Endothelial cell of umbilical vein (primary cell): Measurements from ENCODE around the gene NDC80. TPM values are rescaled to one million over a fixed set of nuclear protein-coding genes. Genes with fewer than 3 reads are reported as not detected.

Experiments
- BruUV-seq: library from RNA; stranded (reverse); fragments of 400-500 nt; replicated peaks from 2 replicates; lab custom pipeline; 2021; lab: Mats Ljungman, UMichigan
- CTCF ChIA-PET: fragments of 300-600, 350-600 bp; sonication (Branson Sonifier 250); formaldehyde crosslinking; loops from one replicate; lab custom pipeline; 2021; ENCODE audit warnings: antibody characterized with exemption, inconsistent platforms; lab: Charles Lee
- POLR2A ChIA-PET: fragments of 300-600, 350-600 bp; sonication (Branson Sonifier 250); formaldehyde crosslinking; loops from one replicate; lab custom pipeline; 2021; ENCODE audit warnings: antibody characterized with exemption, inconsistent platforms; lab: Charles Lee
- DNase-seq: peaks from one replicate; pipeline ENCODE4 v3.0.0-alpha.2; 2011; ENCODE audit warnings: low read depth, low spot score
- FAIRE-seq: peaks from 2 replicates; lab custom pipeline; 2011; peaks lifted over from hg19 to GRCh38; lab: Jason Lieb, UNC
- H2AFZ ChIP-seq: 2 replicates; pipeline ENCODE4 v1.6.0; 2012; ENCODE audit warnings: low read depth, low read length, control low read depth, inconsistent platforms
- H3K27ac ChIP-seq: 2 replicates; pipeline ENCODE4 v1.5.1; 2011; ENCODE audit warnings: low read depth, mild to moderate bottlenecking, control low read depth, low read length, moderate library complexity; ENCODE audit not compliant: insufficient read depth
- H3K27me3 ChIP-seq, 2 experiments: 2 replicates each; pipeline versions ENCODE4 v1.6.0 to v1.6.1; 2011; ENCODE audit warnings: low read length in 2 of 2, mixed read lengths in 1 of 2; ENCODE audit not compliant: control insufficient read depth in 2 of 2, insufficient read depth in 2 of 2
- H3K36me3 ChIP-seq, 2 experiments: 2 replicates in 1 of 2; 3 replicates in 1 of 2; pipeline ENCODE4 v1.5.1; 2011; ENCODE audit warnings: low read length in 2 of 2, mild to moderate bottlenecking in 1 of 2, moderate library complexity in 1 of 2; ENCODE audit not compliant: control insufficient read depth in 2 of 2, insufficient read depth in 2 of 2; ENCODE audit errors: extremely low read depth in 1 of 2
- H3K4me1 ChIP-seq: 3 replicates; pipeline ENCODE4 v1.5.1; 2011; ENCODE audit warnings: mild to moderate bottlenecking, low read length; ENCODE audit not compliant: control insufficient read depth, insufficient read depth; ENCODE audit errors: extremely low read depth
- H3K4me2 ChIP-seq: 2 replicates; pipeline ENCODE4 v1.6.1; 2011; ENCODE audit warnings: low read length, control low read depth, mixed read lengths; ENCODE audit not compliant: insufficient read depth
- H3K4me3 ChIP-seq, 3 experiments: fragments of 200-600 bp in 1 of 3; sonication (generic), shearing (Covaris generic) in 1 of 3; replicated peaks in 1 of 3; 2 replicates each; pipeline ENCODE4 v1.5.1; 2011 to 2016; ENCODE audit warnings: control low read depth in 3 of 3, low read length in 3 of 3, mild to moderate bottlenecking in 2 of 3, inconsistent platforms in 1 of 3, low read depth in 1 of 3, moderate library complexity in 1 of 3; ENCODE audit not compliant: insufficient read depth in 1 of 3
- H3K79me2 ChIP-seq: 2 replicates; pipeline ENCODE4 v1.6.0; 2012; ENCODE audit warnings: low read length, inconsistent platforms; ENCODE audit not compliant: control insufficient read depth, insufficient read depth
- H3K9ac ChIP-seq: replicated peaks from 2 replicates; pipeline ENCODE3; 2011; ENCODE audit warnings: low read length, control low read depth; ENCODE audit not compliant: insufficient read depth; ENCODE audit errors: extremely low read depth
- H3K9me1 ChIP-seq: replicated peaks from 3 replicates; pipeline ENCODE4 v1.6.0; 2011; ENCODE audit warnings: mild to moderate bottlenecking, low read length; ENCODE audit not compliant: control insufficient read depth, insufficient read depth; ENCODE audit errors: extremely low read depth
- H3K9me3 ChIP-seq: replicated peaks from 2 replicates; pipeline ENCODE4 v1.5.1; 2012; ENCODE audit warnings: low read length, inconsistent platforms; ENCODE audit not compliant: control insufficient read depth, insufficient read depth
- H4K20me1 ChIP-seq: replicated peaks from 2 replicates; pipeline ENCODE3; 2011; ENCODE audit warnings: mild to moderate bottlenecking, low read length; ENCODE audit not compliant: control insufficient read depth, insufficient read depth; ENCODE audit errors: extremely low read depth
- CTCF ChIP-seq, 2 donors: IDR thresholded peaks; 1 replicate in 1 of 2; 2 replicates in 1 of 2; pipeline ENCODE4 v1.5.1; 2011; ENCODE audit warnings: low read length in 2 of 2, mild to moderate bottlenecking in 2 of 2, moderate library complexity in 2 of 2, control low read depth in 1 of 2, inconsistent platforms in 1 of 2, low read depth in 1 of 2; ENCODE audit not compliant: insufficient read depth in 1 of 2; ENCODE audit errors: extremely low read depth in 1 of 2
- EZH2 ChIP-seq: IDR thresholded peaks from 2 replicates; pipeline ENCODE4 v1.6.1; 2012; ENCODE audit warnings: borderline replicate concordance, low read depth, mild to moderate bottlenecking, moderate library complexity, low read length, inconsistent platforms; ENCODE audit not compliant: severe bottlenecking
- FOS ChIP-seq: IDR thresholded peaks from 2 replicates; pipeline ENCODE4 v1.6.1; 2011; ENCODE audit warnings: mild to moderate bottlenecking, low read length, moderate library complexity, borderline replicate concordance; ENCODE audit not compliant: insufficient read depth
- GATA2 ChIP-seq: IDR thresholded peaks from 2 replicates; pipeline ENCODE4 v1.7.0; 2011; ENCODE audit warnings: low read depth, mild to moderate bottlenecking, moderate library complexity, mixed read lengths, low read length; ENCODE audit not compliant: insufficient read length, insufficient read depth
- JUN ChIP-seq: IDR thresholded peaks from 2 replicates; pipeline ENCODE4 v1.6.1; 2011; ENCODE audit warnings: borderline replicate concordance, low read depth; ENCODE audit not compliant: insufficient read length, insufficient read depth
- MAX ChIP-seq: IDR thresholded peaks from 2 replicates; pipeline ENCODE4 v1.6.1; 2011; ENCODE audit not compliant: insufficient read depth, insufficient read length
- MYC ChIP-seq: IDR thresholded peaks from one replicate; pipeline ENCODE4 v1.6.1; 2011; ENCODE audit warnings: mild to moderate bottlenecking, low read depth, low read length
- POLR2A ChIP-seq: IDR thresholded peaks from 2 replicates; pipeline ENCODE4 v1.6.1; 2012; ENCODE audit warnings: low read depth, mild to moderate bottlenecking, control low read depth, low read length
- POLR2AphosphoS5 ChIP-seq: IDR thresholded peaks from 2 replicates; pipeline ENCODE4 v1.6.1; 2012; ENCODE audit warnings: low read depth, mild to moderate bottlenecking, control low read depth, low read length, moderate library complexity; ENCODE audit not compliant: insufficient read depth
- dilution Hi-C: fragments of 300-500 bp; cut with MboI; formaldehyde crosslinking; loops from one replicate; pipeline ENCODE4 v1.15.0; 2019; ENCODE audit warnings: low sequenced_read_pairs; ENCODE audit not compliant: extremely low pct_ligation_motif_present
- intact Hi-C: fragments of 100-400 bp; cut with micrococcal nuclease; formaldehyde crosslinking; loops from one replicate; pipeline ENCODE4 v1.10.0; 2022
- polyA plus RNA-seq, 4 experiments: library from polyadenylated mRNA; depleted of rRNA in 3 of 4; stranded (reverse) in 3 of 4; unstranded in 1 of 4; fragments of >200 nt; gene quantifications; 2 replicates each; pipeline versions ENCODE4 v1.2.1 to v1.2.3, GENCODE V29; 2011 to 2012; ENCODE audit warnings: missing spikeins in 1 of 4
- total RNA-seq: library from RNA; stranded (reverse); gene quantifications from 2 replicates; pipeline ENCODE4 v1.2.3, GENCODE V29; 2021

Gene NDC80
- total and polyA plus RNA-seq, 2 donors (not counting 3 experiments of a cell fraction or from before 2014, with no cell fraction given): 6.2 to 43.2 TPM

- H3K27ac ChIP-seq: no peak overlapping the region
- TF ChIP-seq EZH2 (no peak), MAX (no peak), POLR2AphosphoS5 (no peak), CTCF (IDR thresholded peaks at IDR 0.05; ENCODE audit: extremely low read depth in 1 of 2, insufficient read depth in 1 of 2, low read depth in 1 of 2, low read length in 2 of 2) (no peak), MYC (no peak), GATA2 (no peak), FOS (no peak), POLR2A (no peak), JUN (no peak)
- no peaks in the 10 kb centered on the region for H3K9me3 ChIP-seq
- H3K4me2 ChIP-seq: no peak overlapping the region
- no peaks in the 10 kb centered on the region for H3K27me3 ChIP-seq
- H4K20me1 ChIP-seq: no peaks in the 10 kb centered on the region
- BruUV-seq: no TSS peak
- H3K9ac ChIP-seq: no peak overlapping the region
- ChIA-PET CTCF (interaction anchor here (0.9 to 1.9 kb wide), 2 partner anchors 15 to 66 kb away, joined by 3 to 4 read pairs; no protein-coding TSS in a partner anchor), POLR2A (no interaction called here)
- dilution Hi-C loops: no loop called here
- intact Hi-C loops: no loop called here
- peaks cover 8% of the 10 kb centered on the region for H3K4me1 ChIP-seq
- H3K9me1 ChIP-seq: no peaks in the 10 kb centered on the region
- peaks cover under 1% of the 10 kb centered on the region for H3K79me2 ChIP-seq
- DNase-seq (no peak), FAIRE-seq (no peak)
- H2AFZ ChIP-seq: no peak overlapping the region
- peaks cover 0 to 14% of the 10 kb centered on the region in 2 experiments for H3K36me3 ChIP-seq
- H3K4me3 ChIP-seq: no peak overlapping the region
Measured at GRCh38 chr18:2587788-2588187, 16.4 kb downstream of the NDC80 start.
